CD4-positive, alpha-beta T cell treated with Interleukin-15 for 1 hour (primary cell): ENCODE results near the gene CALCR.
"Not testable (repeated sequence)": the region's sequence is repeated elsewhere in the genome, so short reads cannot be mapped to it uniquely, and the experiment has no call there.

ENCODE experiments used
- DNase-seq: peaks from one replicate; pipeline ENCODE4 v3.0.0-alpha.2; 2020

The CALCR gene

GRCh38 chr7:93574646-93575554 lies at the start of gene CALCR:
Gene CALCR, minus strand, starts transcription at chr7:93574724. Its CDS starts 87,743 bp downstream, at chr7:93486981.
- no peak for DNase-seq

GRCh38 chr7:93623816-93624215 lies 49.3 kb upstream of the CALCR start:
- DNase-seq = no peak

- no peak for DNase-seq
Measured at GRCh38 chr7:93622036-93623033, 47.8 kb upstream of the CALCR start.

GRCh38 chr7:93620864-93621263 lies 46.3 kb upstream of the CALCR start:
- DNase-seq = no peak

GRCh38 chr7:93620057-93620456 lies 45.5 kb upstream of the CALCR start:
- DNase-seq = no peak

GRCh38 chr7:93601363-93601762 lies 26.8 kb upstream of the CALCR start:
- no peak for DNase-seq

GRCh38 chr7:93594250-93594649 lies 19.7 kb upstream of the CALCR start:
- no peak for DNase-seq

GRCh38 chr7:93592588-93593266 lies 18.2 kb upstream of the CALCR start:
- DNase-seq = no peak

GRCh38 chr7:93591224-93592050 lies 16.9 kb upstream of the CALCR start:
- DNase-seq = not testable (repeated sequence)

GRCh38 chr7:93586479-93586865 lies 11.9 kb upstream of the CALCR start:
- not testable (repeated sequence) for DNase-seq

- not testable (repeated sequence) for DNase-seq
Measured at GRCh38 chr7:93585694-93586478, 11.4 kb upstream of the CALCR start.

- DNase-seq = no peak
Measured at GRCh38 chr7:93579431-93579830, 4.9 kb upstream of the CALCR start.

GRCh38 chr7:93578762-93579161 lies 4.2 kb upstream of the CALCR start:
- DNase-seq = no peak

GRCh38 chr7:93575555-93576399 lies 1.3 kb upstream of the CALCR start:
- no peak for DNase-seq

- no peak for DNase-seq
Measured at GRCh38 chr7:93574269-93574645, 267 bp downstream of the CALCR start.

- no peak for DNase-seq
Measured at GRCh38 chr7:93569189-93569588, 5.3 kb downstream of the CALCR start.

GRCh38 chr7:93566876-93567275 lies 7.6 kb downstream of the CALCR start:
- DNase-seq = no peak

- DNase-seq = no peak
Measured at GRCh38 chr7:93563584-93563983, 10.9 kb downstream of the CALCR start.

GRCh38 chr7:93562936-93563335 lies 11.6 kb downstream of the CALCR start:
- no peak for DNase-seq

GRCh38 chr7:93562106-93562505 lies 12.4 kb downstream of the CALCR start:
- DNase-seq = no peak
